ENCODE results near the gene GET4. TPM values are rescaled to one million over a fixed set of nuclear protein-coding genes. Genes with fewer than 3 reads are reported as not detected.

The GET4 gene
- total RNA-seq, 1 donor from 2014 or later: 35.8 TPM

- intact Hi-C loops (cut with DNase I): no loop called here
- no peak overlapping the region for H3K27ac ChIP-seq
- H3K27me3 ChIP-seq: no peaks in the 10 kb centered on the region
- DNase-seq (ENCODE audit: extremely low spot score in 2 of 2): no peak
- H3K4me3 ChIP-seq: no peak overlapping the region
- H3K9me3 ChIP-seq: no peaks in the 10 kb centered on the region
- H3K4me1 ChIP-seq: peaks cover 17% of the 10 kb centered on the region
- H3K36me3 ChIP-seq: peaks cover 0 to 17% of the 10 kb centered on the region in 2 donors
- TF ChIP-seq POLR2A (IDR thresholded peaks at IDR 0.05) (no peak), POLR2AphosphoS5 (IDR thresholded peaks at IDR 0.05; ENCODE audit: insufficient read depth in 1 of 2, low read depth in 1 of 2) (no peak), CTCF (IDR thresholded peaks at IDR 0.05) (no peak)
Observed at GRCh38 chr7:900331-901040, 24.1 kb downstream of the GET4 start.

- Histone ChIP-seq H3K4me3 (no peak overlapping the region), H3K27ac (no peak overlapping the region), H3K4me1 (peaks cover 17% of the 10 kb centered on the region), H3K36me3 (peaks cover 0 to 12% of the 10 kb centered on the region in 2 donors), H3K9me3 (no peaks in the 10 kb centered on the region), H3K27me3 (no peaks in the 10 kb centered on the region)
- TF ChIP-seq CTCF (IDR thresholded peaks at IDR 0.05): no peak
- no peak for TF ChIP-seq POLR2A (IDR thresholded peaks at IDR 0.05)
- TF ChIP-seq POLR2AphosphoS5 (IDR thresholded peaks at IDR 0.05; ENCODE audit: insufficient read depth in 1 of 2, low read depth in 1 of 2): no peak
- DNase-seq (ENCODE audit: extremely low spot score in 2 of 2): no peak
- intact Hi-C loops (cut with DNase I): no loop called here
Observed at GRCh38 chr7:901041-901387, 24.7 kb downstream of the GET4 start.

GRCh38 chr7:901388-902154, 25.2 kb downstream of the GET4 start:
- no peak for DNase-seq (ENCODE audit: extremely low spot score in 2 of 2)
- intact Hi-C loops (cut with DNase I): no loop called here
- no peak overlapping the region for H3K27ac ChIP-seq
- H3K27me3 ChIP-seq: no peaks in the 10 kb centered on the region
- TF ChIP-seq POLR2A (IDR thresholded peaks at IDR 0.05) (no peak), CTCF (IDR thresholded peaks at IDR 0.05) (no peak), POLR2AphosphoS5 (IDR thresholded peaks at IDR 0.05; ENCODE audit: insufficient read depth in 1 of 2, low read depth in 1 of 2) (no peak)
- no peaks in the 10 kb centered on the region for H3K9me3 ChIP-seq
- H3K36me3 ChIP-seq: peaks cover 0 to 7% of the 10 kb centered on the region in 2 donors
- peaks cover 17% of the 10 kb centered on the region for H3K4me1 ChIP-seq
- no peak overlapping the region for H3K4me3 ChIP-seq

GRCh38 chr7:902996-903395, 26.6 kb downstream of the GET4 start:
- no peak for DNase-seq (ENCODE audit: extremely low spot score in 2 of 2)
- H3K4me3 ChIP-seq: no peak overlapping the region
- no peaks in the 10 kb centered on the region for H3K27me3 ChIP-seq
- no peak overlapping the region for H3K27ac ChIP-seq
- no peaks in the 10 kb centered on the region for H3K36me3 ChIP-seq
- no peaks in the 10 kb centered on the region for H3K9me3 ChIP-seq
- peaks cover 17% of the 10 kb centered on the region for H3K4me1 ChIP-seq
- intact Hi-C loops (cut with DNase I): no loop called here
- TF ChIP-seq CTCF (IDR thresholded peaks at IDR 0.05) (no peak), POLR2AphosphoS5 (IDR thresholded peaks at IDR 0.05; ENCODE audit: insufficient read depth in 1 of 2, low read depth in 1 of 2) (no peak), POLR2A (IDR thresholded peaks at IDR 0.05) (no peak)
